Smooth muscle cell (in vitro differentiated cells): ENCODE results near the gene MPRIP. TPM values are rescaled to one million over a fixed set of nuclear protein-coding genes. Genes with fewer than 3 reads are reported as not detected.

ENCODE experiments used
- DNase-seq: peaks from one replicate; lab custom pipeline; 2025; ENCODE audit not compliant: unreplicated experiment; lab: John Stamatoyannopoulos, UW
- H2AFZ ChIP-seq: fragments of 200-600 bp; sonication (generic); 2 replicates; pipeline ENCODE4 v1.6.0; 2016; ENCODE audit warnings: antibody characterized with exemption, low read depth, mild to moderate bottlenecking
- H3F3A ChIP-seq: fragments of 200-600 bp; sonication (generic); 2 replicates; pipeline ENCODE4 v1.6.0; 2017; ENCODE audit warnings: antibody characterized with exemption, low read depth
- H3K27ac ChIP-seq: fragments of 200-600 bp; sonication (generic); 2 replicates; pipeline ENCODE4 v1.5.1; 2016; ENCODE audit warnings: low read depth, mild to moderate bottlenecking
- H3K27me3 ChIP-seq: fragments of 200-600 bp; sonication (generic); 2 replicates; pipeline ENCODE4 v1.6.1; 2016; ENCODE audit warnings: low read depth, mild to moderate bottlenecking
- H3K36me3 ChIP-seq: fragments of 200-600 bp; sonication (generic); 2 replicates; pipeline ENCODE4 v1.5.1; 2016; ENCODE audit warnings: low read depth
- H3K4me1 ChIP-seq: fragments of 200-600 bp; sonication (generic); 2 replicates; pipeline ENCODE4 v1.5.1; 2016; ENCODE audit warnings: low read depth
- H3K4me2 ChIP-seq: fragments of 200-600 bp; sonication (generic); 2 replicates; pipeline ENCODE4 v1.6.0; 2016; ENCODE audit warnings: mild to moderate bottlenecking
- H3K4me3 ChIP-seq: fragments of 200-600 bp; sonication (generic); 2 replicates; pipeline ENCODE4 v1.5.1; 2016; ENCODE audit warnings: mild to moderate bottlenecking
- H3K79me2 ChIP-seq: fragments of 200-600 bp; sonication (generic); 2 replicates; pipeline ENCODE4 v1.6.0; 2016; ENCODE audit warnings: low read depth, mild to moderate bottlenecking
- H3K9ac ChIP-seq: fragments of 200-600 bp; sonication (generic); 2 replicates; pipeline ENCODE4 v1.6.0; 2016; ENCODE audit warnings: low read depth
- H3K9me3 ChIP-seq: fragments of 200-600 bp; sonication (generic); replicated peaks from 2 replicates; pipeline ENCODE4 v1.5.1; 2016; ENCODE audit warnings: low read depth
- H4K20me1 ChIP-seq: fragments of 200-600 bp; sonication (generic); 2 replicates; pipeline ENCODE4 v1.6.0; 2016; ENCODE audit warnings: low read depth
- CTCF ChIP-seq: fragments of 200-600 bp; sonication (generic); IDR thresholded peaks from 2 replicates; pipeline ENCODE4 v1.5.1; 2017; ENCODE audit warnings: borderline replicate concordance, mild to moderate bottlenecking, antibody characterized with exemption; ENCODE audit not compliant: insufficient read depth, poor library complexity, severe bottlenecking
- WGBS: methylation state at CpG from one replicate; pipeline ENCODE4 v1.1.7; 2016; ENCODE audit warnings: low lambda C conversion rate; 5-methylcytosine and 5-hydroxymethylcytosine counted together
- polyA plus RNA-seq: library from polyadenylated mRNA; unstranded; fragments of >200 nt; fragmentation: Nextera tagmentation; extraction: Ambion mirVana; gene quantifications from 2 replicates; pipeline ENCODE4 v1.2.1, GENCODE V29; 2016
- total RNA-seq: library from RNA; depleted of rRNA; stranded (reverse); fragments of >200 nt; gene quantifications from 2 replicates; pipeline ENCODE4 v1.2.3, GENCODE V29; 2014

Gene MPRIP
- total and polyA plus RNA-seq, 2 experiments from 2014 or later = 58.8 to 69.3 TPM

- 92% methylated on average over 4 of the region's 4 CpGs for WGBS
Observed at GRCh38 chr17:17159571-17159970, 117.3 kb downstream of the MPRIP start.

DNA sequence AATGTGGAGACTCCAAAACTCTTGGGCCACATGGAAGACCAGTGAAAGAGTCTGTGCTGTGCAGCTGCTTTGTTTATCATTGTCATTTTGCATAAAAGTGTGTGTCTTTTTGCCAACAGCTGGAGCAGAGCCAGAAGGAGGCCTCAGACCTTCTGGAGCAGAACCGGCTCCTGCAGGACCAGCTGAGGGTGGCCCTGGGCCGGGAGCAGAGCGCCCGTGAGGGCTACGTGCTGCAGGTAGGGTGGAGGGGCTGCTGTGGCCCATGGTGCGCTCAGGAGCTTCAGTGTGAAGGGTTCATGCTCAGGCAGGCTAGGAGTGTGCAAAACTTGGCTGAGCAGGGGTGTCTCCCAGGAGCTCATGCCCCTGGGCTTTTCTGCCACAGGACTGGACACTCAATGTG is 118.9 kb downstream of the MPRIP start:
- DNase-seq = no peak
- H3K27me3 ChIP-seq = no peaks in the 10 kb centered on the region
- H2AFZ ChIP-seq = no peak overlapping the region
- H3K4me2 ChIP-seq = no peak overlapping the region
- no peaks in the 10 kb centered on the region for H3F3A ChIP-seq
- peaks cover 23% of the 10 kb centered on the region for H4K20me1 ChIP-seq
- H3K36me3 ChIP-seq = peaks cover 8% of the 10 kb centered on the region
- WGBS = 97% methylated on average over 6 of the region's 6 CpGs
- H3K9ac ChIP-seq = no peak overlapping the region
- no peaks in the 10 kb centered on the region for H3K4me1 ChIP-seq
- no peaks in the 10 kb centered on the region for H3K9me3 ChIP-seq
- H3K27ac ChIP-seq = no peak overlapping the region
- H3K4me3 ChIP-seq = no peak overlapping the region
- H3K79me2 ChIP-seq = no peaks in the 10 kb centered on the region
- no peak for TF ChIP-seq CTCF

More at GRCh38 chr17:17159571-17159970, 117.3 kb downstream of the MPRIP start:
- no peak overlapping the region for H3K9ac ChIP-seq
- no peaks in the 10 kb centered on the region for H3F3A ChIP-seq
- no peak overlapping the region for H2AFZ ChIP-seq
- H3K79me2 ChIP-seq = no peaks in the 10 kb centered on the region
- DNase-seq = no peak
- H4K20me1 ChIP-seq = peaks cover 33% of the 10 kb centered on the region
- TF ChIP-seq CTCF = no peak
- no peaks in the 10 kb centered on the region for H3K4me1 ChIP-seq
- no peak overlapping the region for H3K4me2 ChIP-seq
- H3K27ac ChIP-seq = no peak overlapping the region
- peaks cover under 1% of the 10 kb centered on the region for H3K36me3 ChIP-seq
- H3K4me3 ChIP-seq = no peak overlapping the region
- H3K9me3 ChIP-seq = no peaks in the 10 kb centered on the region
- no peaks in the 10 kb centered on the region for H3K27me3 ChIP-seq

DNA sequence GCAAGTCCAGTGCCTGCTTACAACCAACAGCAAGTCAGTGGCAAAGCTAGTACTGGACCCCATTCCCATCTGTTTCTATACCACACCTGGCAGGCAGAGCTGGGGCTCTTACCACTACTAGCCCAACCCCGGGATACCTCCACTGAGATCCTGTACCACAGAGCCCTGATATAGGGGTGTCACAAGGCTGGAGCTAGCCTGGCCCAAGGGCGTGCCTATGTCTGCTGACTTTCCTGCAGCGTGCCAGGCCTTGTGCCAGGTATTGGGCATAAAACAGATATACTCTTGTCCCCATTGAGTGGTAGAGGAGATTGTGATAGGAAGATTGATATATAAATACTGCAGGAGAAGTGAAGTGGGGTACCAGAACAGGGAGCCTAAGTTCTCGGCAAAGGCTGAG is 119.5 kb downstream of the MPRIP start:
- H4K20me1 ChIP-seq = peaks cover 17% of the 10 kb centered on the region
- no peaks in the 10 kb centered on the region for H3K27me3 ChIP-seq
- H2AFZ ChIP-seq = no peak overlapping the region
- no peaks in the 10 kb centered on the region for H3K9me3 ChIP-seq
- no peak overlapping the region for H3K4me3 ChIP-seq
- H3K4me1 ChIP-seq = no peaks in the 10 kb centered on the region
- TF ChIP-seq CTCF = no peak
- H3K9ac ChIP-seq = no peak overlapping the region
- H3K79me2 ChIP-seq = no peaks in the 10 kb centered on the region
- H3K4me2 ChIP-seq = no peak overlapping the region
- 97% methylated on average over 4 of the region's 4 CpGs for WGBS
- DNase-seq = no peak
- no peak overlapping the region for H3K27ac ChIP-seq
- H3F3A ChIP-seq = no peaks in the 10 kb centered on the region
- peaks cover 8% of the 10 kb centered on the region for H3K36me3 ChIP-seq

DNA sequence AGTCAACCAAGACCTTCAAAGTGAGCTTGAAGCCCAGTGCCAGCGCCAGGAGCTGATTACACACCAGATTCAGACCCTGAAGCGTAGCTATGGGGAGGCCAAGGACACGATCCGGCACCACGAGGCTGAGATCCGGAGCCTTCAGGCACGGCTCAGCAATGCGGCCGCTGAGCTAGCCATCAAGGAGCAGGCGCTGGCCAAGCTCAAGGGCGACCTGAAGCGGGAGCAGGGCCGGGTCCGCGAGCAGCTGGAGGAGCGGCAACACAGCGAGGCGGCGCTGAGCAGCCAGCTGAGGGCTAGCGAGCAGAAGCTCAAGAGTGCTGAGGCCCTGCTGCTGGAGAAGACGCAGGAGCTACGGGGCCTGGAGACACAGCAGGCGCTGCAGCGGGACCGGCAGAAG is 121.9 kb downstream of the MPRIP start:
- no peak overlapping the region for H3K27ac ChIP-seq
- H3K36me3 ChIP-seq = peaks cover 8% of the 10 kb centered on the region
- no peak overlapping the region for H3K4me3 ChIP-seq
- TF ChIP-seq CTCF = no peak
- no peak overlapping the region for H2AFZ ChIP-seq
- no peak for DNase-seq
- H3K9ac ChIP-seq = no peak overlapping the region
- no peaks in the 10 kb centered on the region for H3K4me1 ChIP-seq
- H3K9me3 ChIP-seq = no peaks in the 10 kb centered on the region
- no peaks in the 10 kb centered on the region for H3K79me2 ChIP-seq
- no peaks in the 10 kb centered on the region for H3F3A ChIP-seq
- no peaks in the 10 kb centered on the region for H3K27me3 ChIP-seq
- no peak overlapping the region for H3K4me2 ChIP-seq
- H4K20me1 ChIP-seq = peaks cover 26% of the 10 kb centered on the region
- 97% methylated on average over 25 of the region's 25 CpGs for WGBS
